NB4 (cell line): ENCODE measurements around the gene ARRB2.

Source experiments
- MYC ChIP-seq: IDR thresholded peaks from 2 replicates; pipeline ENCODE4 v1.6.1; 2011; ENCODE audit warnings: low read depth, low read length
- POLR2A ChIP-seq: IDR thresholded peaks from 2 replicates; pipeline ENCODE4 v1.6.1; 2011; ENCODE audit warnings: mild to moderate bottlenecking; ENCODE audit not compliant: insufficient read length; ENCODE audit errors: extremely low read depth
- TF ChIP-seq, protein P1 (sequence below): IDR thresholded peaks from one replicate; pipeline ENCODE4 v1.5.1; 2012; ENCODE audit warnings: low read depth, low read length
- TF ChIP-seq, protein P2 (sequence below): IDR thresholded peaks from 2 replicates; pipeline ENCODE4 v1.6.1; 2011; ENCODE audit warnings: low read depth, low read length

DNA sequence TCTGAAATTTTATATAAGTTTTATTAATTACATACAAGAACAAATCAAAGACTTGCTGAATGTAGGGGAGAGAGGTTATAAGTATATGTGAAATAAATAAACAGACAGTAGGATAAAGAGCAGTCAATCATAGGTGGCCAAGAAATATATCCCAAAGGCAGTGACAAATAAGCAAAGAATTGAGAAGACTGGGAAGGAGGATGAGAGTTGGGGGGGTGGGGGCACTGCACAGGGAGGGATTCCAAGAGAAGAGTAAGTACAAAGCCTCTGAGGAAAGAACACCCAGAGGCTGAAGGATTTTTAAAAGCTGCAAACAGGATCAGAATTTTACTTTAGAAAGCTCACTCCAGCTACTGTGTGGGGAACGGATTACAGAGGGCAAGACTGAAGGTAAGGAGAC is 9.3 kb upstream of the ARRB2 start:
- TF ChIP-seq POLR2A (no peak), MYC (no peak)
- TF ChIP-seq, protein P1, sequence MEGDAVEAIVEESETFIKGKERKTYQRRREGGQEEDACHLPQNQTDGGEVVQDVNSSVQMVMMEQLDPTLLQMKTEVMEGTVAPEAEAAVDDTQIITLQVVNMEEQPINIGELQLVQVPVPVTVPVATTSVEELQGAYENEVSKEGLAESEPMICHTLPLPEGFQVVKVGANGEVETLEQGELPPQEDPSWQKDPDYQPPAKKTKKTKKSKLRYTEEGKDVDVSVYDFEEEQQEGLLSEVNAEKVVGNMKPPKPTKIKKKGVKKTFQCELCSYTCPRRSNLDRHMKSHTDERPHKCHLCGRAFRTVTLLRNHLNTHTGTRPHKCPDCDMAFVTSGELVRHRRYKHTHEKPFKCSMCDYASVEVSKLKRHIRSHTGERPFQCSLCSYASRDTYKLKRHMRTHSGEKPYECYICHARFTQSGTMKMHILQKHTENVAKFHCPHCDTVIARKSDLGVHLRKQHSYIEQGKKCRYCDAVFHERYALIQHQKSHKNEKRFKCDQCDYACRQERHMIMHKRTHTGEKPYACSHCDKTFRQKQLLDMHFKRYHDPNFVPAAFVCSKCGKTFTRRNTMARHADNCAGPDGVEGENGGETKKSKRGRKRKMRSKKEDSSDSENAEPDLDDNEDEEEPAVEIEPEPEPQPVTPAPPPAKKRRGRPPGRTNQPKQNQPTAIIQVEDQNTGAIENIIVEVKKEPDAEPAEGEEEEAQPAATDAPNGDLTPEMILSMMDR: no peak
- TF ChIP-seq, protein P2, sequence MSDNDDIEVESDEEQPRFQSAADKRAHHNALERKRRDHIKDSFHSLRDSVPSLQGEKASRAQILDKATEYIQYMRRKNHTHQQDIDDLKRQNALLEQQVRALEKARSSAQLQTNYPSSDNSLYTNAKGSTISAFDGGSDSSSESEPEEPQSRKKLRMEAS: no peak
